Glutamatergic neuron (in vitro differentiated cells): ENCODE measurements around the gene PLEK2. TPM values are rescaled to one million over a fixed set of nuclear protein-coding genes. Genes with fewer than 3 reads are reported as not detected.

Source experiments
- DNase-seq: peaks from one replicate; pipeline ENCODE4 v3.0.0; 2022
- H3K27ac Mint-ChIP-seq: one replicate; pipeline ENCODE4 v1.8.0; 2020; ENCODE audit warnings: mild to moderate bottlenecking, mixed read lengths, inconsistent platforms; ENCODE audit not compliant: unreplicated experiment
- H3K27me3 Mint-ChIP-seq: one replicate; pipeline ENCODE4 v1.8.0; 2020; ENCODE audit warnings: mild to moderate bottlenecking, moderate library complexity, mixed read lengths, inconsistent platforms; ENCODE audit not compliant: unreplicated experiment
- H3K36me3 Mint-ChIP-seq: one replicate; pipeline ENCODE4 v1.8.0; 2020; ENCODE audit warnings: mild to moderate bottlenecking, mixed read lengths, inconsistent platforms; ENCODE audit not compliant: unreplicated experiment
- H3K4me1 Mint-ChIP-seq: one replicate; pipeline ENCODE4 v1.8.0; 2020; ENCODE audit warnings: mild to moderate bottlenecking, low read depth, mixed read lengths, inconsistent platforms; ENCODE audit not compliant: unreplicated experiment
- H3K4me3 Mint-ChIP-seq: one replicate; pipeline ENCODE4 v1.8.0; 2020; ENCODE audit warnings: mild to moderate bottlenecking, mixed read lengths, inconsistent platforms; ENCODE audit not compliant: unreplicated experiment
- H3K9me3 Mint-ChIP-seq: one replicate; pipeline ENCODE4 v1.8.0; 2020; ENCODE audit warnings: mild to moderate bottlenecking, moderate library complexity, mixed read lengths, inconsistent platforms; ENCODE audit not compliant: unreplicated experiment
- CTCF ChIP-seq: fragments of 200-600 bp; sonication (generic); IDR thresholded peaks from one replicate; pipeline ENCODE4 v1.5.0; 2021; ENCODE audit not compliant: partially characterized antibody, unreplicated experiment
- total RNA-seq: library from RNA; stranded (reverse); fragmentation: NEBNext Ultra II Directional; extraction: Animal tissue kit (Norgen Biotek cat#: 25700); gene quantifications from one replicate; pipeline ENCODE4 v1.2.1, GENCODE V29; 2021; ENCODE audit not compliant: unreplicated experiment

Gene PLEK2
- total RNA-seq, 1 donor from 2014 or later: not detected

DNA sequence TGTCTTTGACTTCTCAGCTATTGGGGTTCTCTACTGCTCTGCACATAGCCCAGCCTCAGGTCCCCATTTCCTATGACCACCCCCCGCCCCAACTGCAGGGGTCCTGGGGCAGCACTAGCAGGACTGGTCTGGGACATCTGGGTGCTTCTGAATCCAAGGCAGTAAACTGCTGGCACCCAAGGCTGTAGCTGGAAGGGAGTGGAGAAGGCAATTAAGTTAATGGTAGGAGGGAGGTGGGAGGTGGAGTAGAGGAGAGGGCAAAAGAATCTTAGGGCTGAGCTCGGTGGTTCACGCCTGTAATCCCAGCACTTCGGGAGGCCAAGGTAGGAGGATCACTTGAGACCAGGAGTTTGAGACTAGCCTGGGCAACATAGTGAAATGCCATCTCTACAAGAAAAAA, 11.5 kb downstream of the PLEK2 start:
- no peak for TF ChIP-seq CTCF
- Mint-ChIP-seq H3K4me3 (no peak overlapping the region), H3K27ac (no peak overlapping the region), H3K27me3 (no peaks in the 10 kb centered on the region), H3K9me3 (peaks cover 2% of the 10 kb centered on the region), H3K4me1 (no peaks in the 10 kb centered on the region), H3K36me3 (no peaks in the 10 kb centered on the region)
- no peak for DNase-seq

DNA sequence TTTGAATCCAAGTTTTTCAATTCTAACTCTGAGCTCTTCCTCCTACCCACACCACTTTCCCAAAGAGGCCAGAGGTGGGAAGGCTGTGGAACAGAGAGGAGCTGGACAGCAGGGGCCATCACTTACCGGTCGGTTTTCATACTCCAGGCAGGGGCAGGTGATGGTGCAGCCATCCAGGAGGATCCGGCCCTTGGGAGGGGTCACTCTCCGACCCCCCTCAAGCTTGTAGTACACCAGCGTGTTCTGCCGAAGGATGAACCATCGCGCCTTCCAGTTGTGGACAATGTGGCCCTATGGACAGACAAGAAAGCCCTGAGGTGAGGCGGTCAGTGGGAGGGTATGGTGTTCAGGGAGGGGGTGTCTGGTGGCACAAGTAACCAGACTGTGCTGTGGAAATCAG, 14.4 kb downstream of the PLEK2 start:
- Mint-ChIP-seq H3K27me3 (no peaks in the 10 kb centered on the region), H3K27ac (no peak overlapping the region), H3K9me3 (peaks cover 2% of the 10 kb centered on the region), H3K36me3 (no peaks in the 10 kb centered on the region), H3K4me1 (no peaks in the 10 kb centered on the region), H3K4me3 (no peak overlapping the region)
- TF ChIP-seq CTCF: no peak
- DNase-seq: no peak

GRCh38 chr14:67396381-67396970, 15.5 kb downstream of the PLEK2 start:
- Mint-ChIP-seq H3K9me3 (peaks cover 2% of the 10 kb centered on the region), H3K4me1 (no peaks in the 10 kb centered on the region), H3K27me3 (no peaks in the 10 kb centered on the region), H3K36me3 (no peaks in the 10 kb centered on the region), H3K4me3 (no peak overlapping the region), H3K27ac (no peak overlapping the region)
- TF ChIP-seq CTCF: no peak
- DNase-seq: no peak

DNA sequence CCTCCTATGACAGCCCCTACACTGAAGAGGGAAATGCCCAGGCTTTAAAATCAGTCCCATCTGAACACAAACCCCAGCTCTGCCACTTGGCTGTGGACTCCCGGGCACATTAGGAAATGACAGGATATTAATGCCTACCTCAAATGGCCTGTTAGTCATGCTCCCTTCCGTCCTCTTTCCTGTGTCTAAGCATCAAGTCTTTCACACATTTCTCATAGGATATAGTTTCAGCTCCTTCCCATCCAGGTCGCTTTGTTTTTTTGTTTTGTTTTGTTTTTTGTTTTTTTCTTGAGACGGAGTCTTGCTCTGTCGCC, 16.1 kb downstream of the PLEK2 start:
- H3K4me1 Mint-ChIP-seq: no peaks in the 10 kb centered on the region
- no peak overlapping the region for H3K27ac Mint-ChIP-seq
- no peak for TF ChIP-seq CTCF
- H3K9me3 Mint-ChIP-seq: peaks cover 2% of the 10 kb centered on the region
- no peak overlapping the region for H3K4me3 Mint-ChIP-seq
- no peaks in the 10 kb centered on the region for H3K27me3 Mint-ChIP-seq
- no peaks in the 10 kb centered on the region for H3K36me3 Mint-ChIP-seq
- no peak for DNase-seq

GRCh38 chr14:67395086-67395875, 16.7 kb downstream of the PLEK2 start:
- DNase-seq: no peak
- peaks cover 2% of the 10 kb centered on the region for H3K4me1 Mint-ChIP-seq
- no peaks in the 10 kb centered on the region for H3K36me3 Mint-ChIP-seq
- no peaks in the 10 kb centered on the region for H3K27me3 Mint-ChIP-seq
- H3K27ac Mint-ChIP-seq: no peak overlapping the region
- no peak overlapping the region for H3K4me3 Mint-ChIP-seq
- H3K9me3 Mint-ChIP-seq: peaks cover 2% of the 10 kb centered on the region
- TF ChIP-seq CTCF: no peak
